ENCODE data around the gene ATP6V0A4.

The ATP6V0A4 gene

DNA sequence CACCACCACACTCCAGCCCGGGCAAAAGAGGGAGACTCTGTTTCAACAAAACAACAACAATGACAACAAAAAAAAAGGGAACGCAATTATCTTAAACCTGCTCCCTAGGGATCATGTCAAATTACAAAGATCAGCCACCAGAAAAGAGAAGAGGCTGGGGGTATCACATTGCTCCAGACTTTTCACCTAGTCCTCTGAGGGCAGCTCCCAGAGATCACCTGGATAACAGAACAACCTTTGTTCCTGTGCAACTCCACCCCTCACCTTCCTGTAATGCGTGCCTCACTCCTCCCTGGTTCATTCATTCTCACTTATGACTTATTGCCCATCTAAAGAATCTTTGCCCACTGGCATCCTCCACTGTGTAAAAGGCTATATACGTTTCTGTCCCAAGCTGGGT, 128.6 kb downstream of the ATP6V0A4 start:
- Histone ChIP-seq H3K27me3 (ENCODE audit: control insufficient read depth in 3 of 3, insufficient read depth in 3 of 3, low read depth in 1 of 3, low read length in 3 of 3) (no peaks in the 10 kb centered on the region), H3K36me3 (replicated peaks in 1 of 2; ENCODE audit: control insufficient read depth in 2 of 2, insufficient read depth in 2 of 2, low read length in 2 of 2) (no peaks in the 10 kb centered on the region), H3K23ac (ENCODE audit: low read depth, low read length, poor library complexity) (no peak overlapping the region), H2AK5ac (ENCODE audit: low read depth, low read length) (no peak overlapping the region), H3K4me3 (ENCODE audit: low read length in 2 of 2) (no peak overlapping the region), H2BK5ac (ENCODE audit: low read length) (no peak overlapping the region), H2BK15ac (ENCODE audit: low read length) (no peak overlapping the region), H3K9ac (ENCODE audit: low read depth, low read length, poor library complexity) (no peak overlapping the region), H3K4me2 (ENCODE audit: insufficient read depth, low read length, poor library complexity, severe bottlenecking) (no peak overlapping the region), H2AFZ (ENCODE audit: low read length) (no peak overlapping the region), H3K79me1 (ENCODE audit: low read depth, low read length) (no peaks in the 10 kb centered on the region), H2BK120ac (ENCODE audit: low read depth, low read length) (no peak overlapping the region), H3K18ac (ENCODE audit: low read length) (no peak overlapping the region), H3K4me1 (ENCODE audit: control insufficient read depth in 2 of 2, insufficient read depth in 1 of 2, low read depth in 1 of 2, low read length in 2 of 2) (peaks cover 0 to 4% of the 10 kb centered on the region in 2 donors), H2BK12ac (ENCODE audit: low read length) (no peak overlapping the region), H4K91ac (ENCODE audit: low read depth, low read length, poor library complexity) (no peak overlapping the region), H3K27ac (replicated peaks; ENCODE audit: low read length) (no peak overlapping the region), H3K14ac (ENCODE audit: low read length) (no peak overlapping the region), H3K9me3 (replicated peaks in 1 of 2; ENCODE audit: control insufficient read depth in 2 of 2, insufficient read depth in 1 of 2, low read depth in 1 of 2, low read length in 2 of 2) (peaks cover 3 to 5% of the 10 kb centered on the region in 2 donors), H4K8ac (ENCODE audit: low read depth, low read length) (no peak overlapping the region), H3K4ac (ENCODE audit: low read length) (no peak overlapping the region)
- no CpG with 5 or more reads among the region's 4 CpGs for WGBS, 2 donors (ENCODE audit: extremely low coverage in 2 of 2, insufficient read length in 2 of 2, insufficient replicate concordance in 1 of 2)
- no peak for DNase-seq (ENCODE audit: low spot score)

DNA sequence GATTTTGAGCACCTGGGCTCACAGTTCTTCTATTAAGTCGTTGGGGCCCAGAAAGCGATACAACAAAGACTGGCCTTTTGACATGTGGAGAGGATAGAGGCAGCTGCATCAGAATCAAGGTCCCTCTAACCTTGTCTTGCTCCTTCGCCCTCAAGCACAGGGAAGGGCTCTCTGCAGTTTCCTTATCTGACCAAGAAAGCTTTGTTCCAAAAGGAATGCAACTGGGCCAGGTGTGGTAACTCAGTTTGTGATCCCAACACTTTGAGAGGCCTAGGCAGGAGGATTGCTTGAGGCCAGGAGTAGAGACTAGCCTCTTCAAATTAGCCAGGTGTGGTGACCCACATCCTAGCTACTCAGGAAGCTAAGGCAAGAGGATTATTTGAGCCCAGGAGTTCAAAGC, 129.1 kb downstream of the ATP6V0A4 start:
- H3K27me3 ChIP-seq (ENCODE audit: control insufficient read depth in 3 of 3, insufficient read depth in 3 of 3, low read depth in 1 of 3, low read length in 3 of 3) = no peaks in the 10 kb centered on the region
- H2BK15ac ChIP-seq (ENCODE audit: low read length) = no peak overlapping the region
- H3K9ac ChIP-seq (ENCODE audit: low read depth, low read length, poor library complexity) = no peak overlapping the region
- H3K14ac ChIP-seq (ENCODE audit: low read length) = no peak overlapping the region
- WGBS, 2 donors (ENCODE audit: extremely low coverage in 2 of 2, insufficient read length in 2 of 2, insufficient replicate concordance in 1 of 2) = no CpG with 5 or more reads among the region's 3 CpGs
- no peak for DNase-seq (ENCODE audit: low spot score)
- peaks cover 0 to 6% of the 10 kb centered on the region in 2 donors for H3K4me1 ChIP-seq (ENCODE audit: control insufficient read depth in 2 of 2, insufficient read depth in 1 of 2, low read depth in 1 of 2, low read length in 2 of 2)
- no peak overlapping the region for H4K8ac ChIP-seq (ENCODE audit: low read depth, low read length)
- H3K27ac ChIP-seq (replicated peaks; ENCODE audit: low read length) = no peak overlapping the region
- H3K23ac ChIP-seq (ENCODE audit: low read depth, low read length, poor library complexity) = no peak overlapping the region
- no peak overlapping the region for H3K4me2 ChIP-seq (ENCODE audit: insufficient read depth, low read length, poor library complexity, severe bottlenecking)
- no peak overlapping the region for H3K4ac ChIP-seq (ENCODE audit: low read length)
- no peaks in the 10 kb centered on the region for H3K36me3 ChIP-seq (replicated peaks in 1 of 2; ENCODE audit: control insufficient read depth in 2 of 2, insufficient read depth in 2 of 2, low read length in 2 of 2)
- H4K91ac ChIP-seq (ENCODE audit: low read depth, low read length, poor library complexity) = no peak overlapping the region
- H2AFZ ChIP-seq (ENCODE audit: low read length) = no peak overlapping the region
- no peak overlapping the region for H3K4me3 ChIP-seq (ENCODE audit: low read length in 2 of 2)
- H2BK5ac ChIP-seq (ENCODE audit: low read length) = no peak overlapping the region
- H3K79me1 ChIP-seq (ENCODE audit: low read depth, low read length) = no peaks in the 10 kb centered on the region
- H3K9me3 ChIP-seq (replicated peaks in 1 of 2; ENCODE audit: control insufficient read depth in 2 of 2, insufficient read depth in 1 of 2, low read depth in 1 of 2, low read length in 2 of 2) = peaks cover 3 to 5% of the 10 kb centered on the region in 2 donors
- H2BK12ac ChIP-seq (ENCODE audit: low read length) = no peak overlapping the region
- no peak overlapping the region for H3K18ac ChIP-seq (ENCODE audit: low read length)
- no peak overlapping the region for H2AK5ac ChIP-seq (ENCODE audit: low read depth, low read length)
- H2BK120ac ChIP-seq (ENCODE audit: low read depth, low read length) = no peak overlapping the region

DNA sequence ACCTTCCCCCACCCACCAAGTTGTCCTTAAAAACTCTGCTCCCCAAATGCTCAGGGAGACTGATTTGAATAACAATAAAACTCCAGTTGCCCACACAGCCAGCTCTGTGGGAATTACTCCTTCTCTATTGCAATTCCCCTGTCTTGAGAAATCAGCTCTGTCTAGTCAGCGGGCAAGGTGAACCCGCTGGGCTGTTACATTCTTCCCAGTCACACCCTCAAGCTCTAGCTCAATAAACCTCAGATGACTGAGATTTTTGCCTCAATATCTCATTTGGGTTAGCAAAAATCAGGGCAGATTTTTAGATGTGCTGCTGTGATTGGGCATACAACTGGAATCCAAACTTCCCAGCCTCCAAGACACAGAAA, 129.8 kb downstream of the ATP6V0A4 start:
- Histone ChIP-seq H3K4me1 (ENCODE audit: control insufficient read depth in 2 of 2, insufficient read depth in 1 of 2, low read depth in 1 of 2, low read length in 2 of 2) (peaks cover under 1 to 7% of the 10 kb centered on the region in 2 donors), H3K79me1 (ENCODE audit: low read depth, low read length) (no peaks in the 10 kb centered on the region), H3K14ac (ENCODE audit: low read length) (no peak overlapping the region), H2BK120ac (ENCODE audit: low read depth, low read length) (no peak overlapping the region), H4K91ac (ENCODE audit: low read depth, low read length, poor library complexity) (no peak overlapping the region), H4K8ac (ENCODE audit: low read depth, low read length) (no peak overlapping the region), H2BK15ac (ENCODE audit: low read length) (no peak overlapping the region), H3K4me3 (ENCODE audit: low read length in 2 of 2) (no peak overlapping the region), H3K4ac (ENCODE audit: low read length) (no peak overlapping the region), H3K18ac (ENCODE audit: low read length) (no peak overlapping the region), H3K4me2 (ENCODE audit: insufficient read depth, low read length, poor library complexity, severe bottlenecking) (no peak overlapping the region), H3K27ac (replicated peaks; ENCODE audit: low read length) (no peak overlapping the region), H3K9ac (ENCODE audit: low read depth, low read length, poor library complexity) (no peak overlapping the region), H2BK12ac (ENCODE audit: low read length) (no peak overlapping the region), H3K36me3 (replicated peaks in 1 of 2; ENCODE audit: control insufficient read depth in 2 of 2, insufficient read depth in 2 of 2, low read length in 2 of 2) (no peaks in the 10 kb centered on the region), H3K9me3 (replicated peaks in 1 of 2; ENCODE audit: control insufficient read depth in 2 of 2, insufficient read depth in 1 of 2, low read depth in 1 of 2, low read length in 2 of 2) (peaks cover 3 to 5% of the 10 kb centered on the region in 2 donors), H3K23ac (ENCODE audit: low read depth, low read length, poor library complexity) (no peak overlapping the region), H2AK5ac (ENCODE audit: low read depth, low read length) (no peak overlapping the region), H3K27me3 (ENCODE audit: control insufficient read depth in 3 of 3, insufficient read depth in 3 of 3, low read depth in 1 of 3, low read length in 3 of 3) (no peaks in the 10 kb centered on the region), H2AFZ (ENCODE audit: low read length) (no peak overlapping the region), H2BK5ac (ENCODE audit: low read length) (no peak overlapping the region)
- no peak for DNase-seq (ENCODE audit: low spot score)
- no CpG with 5 or more reads among the region's 2 CpGs for WGBS, 2 donors (ENCODE audit: extremely low coverage in 2 of 2, insufficient read length in 2 of 2, insufficient replicate concordance in 1 of 2)

DNA sequence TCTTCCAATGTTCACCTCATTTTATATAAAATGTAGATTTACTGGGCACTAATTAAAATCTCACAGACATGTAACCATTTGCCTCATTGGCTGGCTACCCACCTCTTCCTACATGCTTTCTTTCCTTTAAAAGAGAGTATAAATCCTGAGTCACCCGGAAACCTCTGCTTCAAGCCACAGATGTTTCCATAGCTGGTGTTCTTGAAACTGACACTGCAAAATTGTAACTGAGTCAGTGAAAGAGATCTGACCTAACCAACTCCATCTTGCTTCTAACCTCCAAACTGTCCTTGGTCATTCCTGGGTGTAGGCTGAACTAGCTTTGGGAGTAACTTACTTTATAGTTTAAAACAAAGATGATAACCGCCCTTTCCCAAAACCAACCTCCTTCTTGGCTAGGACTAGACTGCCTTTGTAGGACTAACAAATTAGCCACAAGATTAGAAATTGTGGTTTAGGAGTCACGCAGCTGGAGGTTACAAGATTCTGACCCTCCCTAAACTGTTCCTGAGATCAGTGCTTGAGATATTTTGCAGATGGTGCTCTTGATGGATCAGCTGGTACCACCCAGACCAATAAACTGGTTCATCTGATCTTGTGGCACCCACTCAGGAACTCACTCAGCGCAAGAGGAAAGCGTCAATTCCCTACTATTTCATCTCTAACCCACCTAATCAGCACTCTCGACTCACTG, 130.3 kb downstream of the ATP6V0A4 start:
- Histone ChIP-seq H3K23ac (ENCODE audit: low read depth, low read length, poor library complexity) (no peak overlapping the region), H3K14ac (ENCODE audit: low read length) (no peak overlapping the region), H3K27me3 (ENCODE audit: control insufficient read depth in 3 of 3, insufficient read depth in 3 of 3, low read depth in 1 of 3, low read length in 3 of 3) (no peaks in the 10 kb centered on the region), H3K18ac (ENCODE audit: low read length) (no peak overlapping the region), H3K4me1 (ENCODE audit: control insufficient read depth in 2 of 2, insufficient read depth in 1 of 2, low read depth in 1 of 2, low read length in 2 of 2) (peaks cover 3 to 9% of the 10 kb centered on the region in 2 donors), H3K4me3 (ENCODE audit: low read length in 2 of 2) (no peak overlapping the region), H4K8ac (ENCODE audit: low read depth, low read length) (no peak overlapping the region), H3K27ac (replicated peaks; ENCODE audit: low read length) (no peak overlapping the region), H3K9me3 (replicated peaks in 1 of 2; ENCODE audit: control insufficient read depth in 2 of 2, insufficient read depth in 1 of 2, low read depth in 1 of 2, low read length in 2 of 2) (peaks cover 3 to 5% of the 10 kb centered on the region in 2 donors), H3K9ac (ENCODE audit: low read depth, low read length, poor library complexity) (no peak overlapping the region), H4K91ac (ENCODE audit: low read depth, low read length, poor library complexity) (no peak overlapping the region), H2BK120ac (ENCODE audit: low read depth, low read length) (no peak overlapping the region), H3K4me2 (ENCODE audit: insufficient read depth, low read length, poor library complexity, severe bottlenecking) (no peak overlapping the region), H2AK5ac (ENCODE audit: low read depth, low read length) (no peak overlapping the region), H3K36me3 (replicated peaks in 1 of 2; ENCODE audit: control insufficient read depth in 2 of 2, insufficient read depth in 2 of 2, low read length in 2 of 2) (no peaks in the 10 kb centered on the region), H2AFZ (ENCODE audit: low read length) (no peak overlapping the region), H3K79me1 (ENCODE audit: low read depth, low read length) (no peaks in the 10 kb centered on the region), H2BK5ac (ENCODE audit: low read length) (no peak overlapping the region), H2BK12ac (ENCODE audit: low read length) (no peak overlapping the region), H2BK15ac (ENCODE audit: low read length) (no peak overlapping the region), H3K4ac (ENCODE audit: low read length) (no peak overlapping the region)
- no CpG with 5 or more reads among the region's 6 CpGs for WGBS, 2 donors (ENCODE audit: extremely low coverage in 2 of 2, insufficient read length in 2 of 2, insufficient replicate concordance in 1 of 2)
- DNase-seq (ENCODE audit: low spot score) = no peak
